Stimulated activated CD4-positive, alpha-beta T cell treated with anti-CD3 and anti-CD28 coated beads, Interleukin-1b, Interleukin-23, amount 100 ng/mL, for 1 hour (primary cell): ENCODE data around the gene HTRA3.

Experiments
- DNase-seq, 2 donors: peaks; one replicate each; pipeline ENCODE4 v3.0.0-alpha.2; 2020; ENCODE audit warnings: low read depth in 2 of 2

HTRA3 gene

GRCh38 chr4:8308856-8309771 is 39.6 kb downstream of the HTRA3 start:
- no peak for DNase-seq

GRCh38 chr4:8310306-8310705 is 40.8 kb downstream of the HTRA3 start:
- DNase-seq: no peak

- no peak for DNase-seq
These were observed 41.8 kb downstream of the HTRA3 start for GRCh38 chr4:8311101-8312068.

GRCh38 chr4:8312069-8312445 is 42.5 kb downstream of the HTRA3 start:
- DNase-seq: no peak

GRCh38 chr4:8312976-8313375 is 43.4 kb downstream of the HTRA3 start:
- DNase-seq: no peak

- DNase-seq: no peak
These were observed 45.2 kb downstream of the HTRA3 start for GRCh38 chr4:8314691-8315255.

GRCh38 chr4:8315435-8316250 is 46.1 kb downstream of the HTRA3 start:
- no peak for DNase-seq

GRCh38 chr4:8316251-8316771 is 46.8 kb downstream of the HTRA3 start:
- no peak for DNase-seq

GRCh38 chr4:8316911-8317351 is 47.4 kb downstream of the HTRA3 start:
- no peak for DNase-seq

GRCh38 chr4:8317474-8317873 is 47.9 kb downstream of the HTRA3 start:
- no peak for DNase-seq

- no peak for DNase-seq
These were observed 49.0 kb downstream of the HTRA3 start for GRCh38 chr4:8318509-8318908.

- no peak for DNase-seq
These were observed 49.5 kb downstream of the HTRA3 start for GRCh38 chr4:8319061-8319460.

GRCh38 chr4:8319731-8320385 is 50.3 kb downstream of the HTRA3 start:
- no peak for DNase-seq

GRCh38 chr4:8320386-8320750 is 50.8 kb downstream of the HTRA3 start:
- DNase-seq: no peak

- no peak for DNase-seq
These were observed 51.7 kb downstream of the HTRA3 start for GRCh38 chr4:8321220-8321619.

- DNase-seq: no peak
These were observed 52.2 kb downstream of the HTRA3 start for GRCh38 chr4:8321771-8322170.

GRCh38 chr4:8322794-8323704 is 53.5 kb downstream of the HTRA3 start:
- DNase-seq: no peak

- DNase-seq: no peak
These were observed 54.5 kb downstream of the HTRA3 start for GRCh38 chr4:8323947-8324555.

GRCh38 chr4:8324640-8325239 is 55.2 kb downstream of the HTRA3 start:
- DNase-seq: no peak
